Superior temporal gyrus (tissue), 1 donor: ENCODE data around the gene PPIP5K1.
A peak's percentile ranks its signal among the peaks of the same experiment; 100 is the strongest.
"Not testable (repeated sequence)": the region's sequence is repeated elsewhere in the genome, so short reads cannot be mapped to it uniquely, and the experiment has no call there.

ENCODE experiments used
- DNase-seq: peaks from one replicate; pipeline ENCODE4 v3.0.0-alpha.2; 2016; ENCODE audit errors: extremely low spot score

The PPIP5K1 gene

DNA sequence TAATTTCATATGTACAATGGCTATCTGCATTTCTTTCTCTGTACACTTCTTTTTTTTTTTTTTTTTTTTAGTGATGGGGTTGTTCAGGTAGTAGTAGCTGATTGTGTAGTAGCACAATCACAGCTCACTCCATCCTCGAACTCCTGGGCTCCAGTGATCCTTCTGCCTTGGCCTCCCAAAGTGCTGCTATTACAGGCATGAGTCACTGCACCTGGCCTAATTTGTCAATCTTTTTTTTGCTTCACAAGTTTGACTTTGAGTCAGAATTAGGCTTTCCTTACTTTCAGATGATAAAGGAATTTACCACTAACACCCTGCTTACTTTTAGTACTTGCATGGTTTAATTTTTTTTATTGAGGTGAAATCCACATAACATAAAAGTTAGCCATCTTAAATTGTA is 44.6 kb downstream of the PPIP5K1 start:
- DNase-seq, result no peak

DNA sequence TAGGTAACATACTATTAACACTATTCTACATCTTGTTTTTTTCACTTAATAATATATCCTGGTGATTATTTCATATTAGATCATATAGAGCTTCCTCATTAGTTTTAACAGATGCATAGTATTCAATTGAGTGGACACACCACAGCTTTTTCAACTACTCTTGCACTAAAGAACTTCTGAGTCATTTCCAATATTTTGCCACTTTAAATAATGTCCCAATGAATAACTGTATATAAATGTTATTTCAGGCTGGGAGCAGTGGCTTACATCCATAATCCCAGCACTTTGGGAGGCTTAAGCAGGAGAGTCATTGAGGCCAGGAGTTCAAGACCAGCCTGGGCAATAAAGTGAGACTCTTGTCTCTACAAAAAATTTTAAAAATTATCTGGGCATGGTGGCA is 45.7 kb downstream of the PPIP5K1 start:
- DNase-seq, result no peak

DNA sequence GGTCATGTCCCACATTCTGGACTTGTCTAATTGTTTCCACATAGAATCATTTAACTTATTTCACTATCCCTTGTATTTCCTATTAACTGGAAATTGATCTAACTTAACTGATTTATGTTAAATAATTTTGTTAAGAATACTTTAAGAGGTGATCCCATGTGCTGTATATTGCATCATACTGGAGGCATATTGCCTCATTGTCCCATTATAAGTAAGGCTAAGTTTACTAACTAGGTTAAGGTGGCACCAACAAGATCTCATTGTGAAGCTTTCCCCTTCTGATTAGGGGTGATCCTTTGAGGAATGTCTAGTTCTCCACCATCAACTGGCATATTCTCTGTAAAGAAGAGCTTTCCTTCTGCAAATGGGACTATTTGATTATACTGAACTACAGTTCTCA is 48.2 kb downstream of the PPIP5K1 start:
- DNase-seq, result no peak

DNA sequence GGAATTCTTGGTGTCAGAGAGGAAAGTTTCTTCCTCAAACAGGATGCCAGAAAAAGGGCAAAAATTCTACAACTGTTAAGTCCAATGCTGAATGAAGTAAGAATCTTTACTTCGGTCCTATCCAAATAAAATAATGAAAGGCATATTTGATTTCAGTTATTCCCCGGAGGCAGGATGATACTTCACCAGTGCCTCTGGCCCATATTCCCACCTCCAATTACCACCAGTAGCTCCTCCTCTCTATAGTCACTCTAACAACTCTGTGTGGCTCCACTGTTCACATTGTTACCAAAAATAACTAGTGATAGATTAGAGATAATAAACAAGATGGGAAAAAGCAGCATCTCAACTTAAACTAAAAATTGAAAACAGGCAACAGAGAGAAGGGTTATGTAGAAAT is 51.9 kb downstream of the PPIP5K1 start:
- DNase-seq, result no peak

DNA sequence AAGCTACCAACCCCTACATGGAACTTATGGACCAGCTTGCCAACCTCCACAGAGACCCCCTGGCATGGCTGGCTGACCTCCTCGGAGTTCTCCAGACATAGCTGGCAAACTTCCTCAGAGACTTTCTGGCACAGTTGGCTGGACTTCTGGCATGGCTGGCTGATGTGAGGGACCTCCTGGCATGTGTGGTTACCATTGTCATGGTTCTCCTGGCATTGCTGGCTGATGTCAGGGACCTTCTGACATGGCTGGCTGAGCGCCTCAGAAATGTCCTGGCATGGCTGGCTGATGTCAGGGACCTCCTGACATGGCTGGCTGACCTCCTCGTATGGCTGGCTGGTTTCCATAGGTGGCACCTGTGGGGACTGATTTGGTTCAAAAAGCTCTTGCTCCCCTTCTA is 55.1 kb downstream of the PPIP5K1 start:
- no peak for DNase-seq

DNA sequence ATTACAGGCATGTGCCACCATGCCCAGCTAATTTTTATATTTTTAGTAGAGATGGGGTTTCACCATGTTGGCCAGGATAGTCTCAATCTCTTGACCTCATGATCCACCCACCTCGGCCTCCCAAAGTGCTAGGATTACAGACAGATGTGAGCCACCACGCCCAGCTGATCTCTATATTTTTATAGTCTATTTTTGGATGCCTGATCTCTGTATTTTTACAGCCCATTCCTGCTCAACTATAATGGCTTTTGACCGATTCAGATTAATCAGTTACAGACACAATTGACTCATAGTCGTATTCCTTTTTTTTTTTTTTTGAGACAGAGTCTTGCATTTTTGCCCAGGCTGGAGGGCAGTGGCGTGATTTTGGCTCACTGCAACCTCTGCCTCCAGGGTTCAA is 57.2 kb downstream of the PPIP5K1 start:
- not testable (repeated sequence) for DNase-seq

DNA sequence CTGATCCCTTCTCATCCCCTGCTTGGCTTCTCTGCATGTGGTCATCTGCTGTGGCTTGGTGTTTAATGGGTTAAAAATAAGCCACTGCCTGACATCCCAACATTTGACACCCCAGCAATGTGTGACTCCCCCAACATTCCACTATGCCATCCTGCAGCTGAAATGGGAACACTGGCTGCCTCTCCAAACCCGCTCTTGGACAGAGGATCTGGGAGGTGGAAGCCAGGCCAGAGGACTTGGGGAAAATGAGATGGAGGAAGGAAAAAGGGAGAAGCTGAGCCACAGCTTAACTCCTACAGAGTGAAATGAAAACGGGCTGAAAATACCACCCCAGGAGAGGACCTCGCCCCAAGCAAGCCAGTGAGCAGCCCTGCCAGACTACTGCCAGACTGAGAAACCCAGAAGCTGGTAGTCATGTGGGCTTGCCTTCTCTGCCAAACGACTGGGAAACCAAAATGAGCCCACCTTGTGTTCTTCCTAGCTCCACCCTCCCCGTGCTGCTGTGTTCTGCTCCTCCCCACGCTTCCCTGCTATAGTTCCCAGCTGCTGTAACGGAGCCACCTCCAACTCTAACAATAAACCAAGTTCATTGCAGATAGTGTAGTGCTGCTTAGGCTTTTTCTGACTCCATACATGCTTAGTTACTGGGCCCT is 58.9 kb downstream of the PPIP5K1 start:
- DNase-seq, result no peak

DNA sequence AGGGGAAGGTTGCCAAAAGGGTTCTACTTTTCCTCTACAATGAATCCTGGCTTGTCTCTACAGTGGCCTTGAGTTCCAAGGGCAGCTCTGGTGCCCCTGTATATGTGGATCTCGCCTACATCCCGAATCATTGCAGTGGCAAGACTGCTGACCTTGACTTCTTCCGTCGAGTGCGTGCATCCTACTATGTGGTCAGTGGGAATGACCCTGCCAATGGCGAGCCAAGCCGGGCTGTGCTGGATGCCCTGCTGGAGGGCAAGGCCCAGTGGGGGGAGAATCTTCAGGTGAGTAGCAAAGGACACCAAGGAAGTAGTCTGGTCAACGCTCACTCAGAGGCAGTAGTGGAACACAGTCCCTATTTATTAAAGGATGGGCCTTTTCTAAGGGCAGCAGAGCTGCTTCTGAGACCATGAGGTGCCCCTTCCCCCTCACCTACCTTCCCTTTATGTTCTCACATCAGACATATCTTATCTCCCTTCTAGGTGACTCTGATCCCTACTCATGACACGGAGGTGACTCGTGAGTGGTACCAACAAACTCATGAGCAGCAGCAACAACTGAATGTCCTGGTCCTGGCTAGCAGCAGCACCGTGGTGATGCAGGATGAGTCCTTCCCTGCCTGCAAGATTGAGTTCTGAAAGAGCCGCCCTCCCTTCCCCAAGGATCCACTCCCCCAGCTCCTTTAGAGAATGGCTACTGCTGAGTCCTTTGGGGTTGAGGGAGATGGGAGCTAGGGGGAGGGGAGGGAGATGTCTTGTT is 60.2 kb downstream of the PPIP5K1 start:
- DNase-seq, result no peak

DNA sequence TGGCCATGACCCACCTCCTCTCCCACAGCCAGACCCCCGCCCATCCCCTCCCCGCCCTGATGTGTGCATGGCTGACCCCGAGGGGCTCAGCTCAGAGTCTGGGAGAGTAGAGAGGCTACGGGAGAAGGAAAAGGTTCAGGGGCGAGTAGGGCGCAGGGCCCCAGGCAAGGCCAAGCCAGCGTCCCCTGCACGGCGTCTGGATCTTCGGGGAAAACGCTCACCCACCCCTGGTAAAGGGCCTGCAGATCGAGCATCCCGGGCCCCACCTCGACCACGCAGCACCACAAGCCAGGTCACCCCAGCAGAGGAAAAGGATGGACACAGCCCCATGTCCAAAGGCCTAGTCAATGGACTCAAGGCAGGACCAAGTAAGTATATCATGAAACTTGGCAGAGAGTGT is 60.9 kb downstream of the PPIP5K1 start:
- no peak for DNase-seq

DNA sequence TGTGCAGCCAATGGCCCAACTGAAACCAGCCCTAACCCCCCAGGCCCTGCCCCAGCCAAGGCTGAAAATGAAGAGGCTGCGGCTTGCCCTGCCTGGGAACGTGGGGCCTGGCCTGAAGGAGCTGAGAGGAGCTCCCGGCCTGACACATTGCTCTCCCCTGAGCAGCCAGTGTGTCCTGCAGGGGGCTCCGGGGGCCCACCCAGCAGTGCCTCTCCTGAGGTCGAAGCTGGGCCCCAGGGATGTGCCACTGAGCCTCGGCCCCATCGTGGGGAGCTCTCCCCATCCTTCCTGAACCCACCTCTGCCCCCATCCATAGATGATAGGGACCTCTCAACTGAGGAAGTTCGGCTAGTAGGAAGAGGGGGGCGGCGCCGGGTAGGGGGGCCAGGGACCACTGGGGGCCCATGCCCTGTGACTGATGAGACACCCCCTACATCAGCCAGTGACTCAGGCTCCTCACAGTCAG is 61.4 kb downstream of the PPIP5K1 start:
- no peak for DNase-seq

DNA sequence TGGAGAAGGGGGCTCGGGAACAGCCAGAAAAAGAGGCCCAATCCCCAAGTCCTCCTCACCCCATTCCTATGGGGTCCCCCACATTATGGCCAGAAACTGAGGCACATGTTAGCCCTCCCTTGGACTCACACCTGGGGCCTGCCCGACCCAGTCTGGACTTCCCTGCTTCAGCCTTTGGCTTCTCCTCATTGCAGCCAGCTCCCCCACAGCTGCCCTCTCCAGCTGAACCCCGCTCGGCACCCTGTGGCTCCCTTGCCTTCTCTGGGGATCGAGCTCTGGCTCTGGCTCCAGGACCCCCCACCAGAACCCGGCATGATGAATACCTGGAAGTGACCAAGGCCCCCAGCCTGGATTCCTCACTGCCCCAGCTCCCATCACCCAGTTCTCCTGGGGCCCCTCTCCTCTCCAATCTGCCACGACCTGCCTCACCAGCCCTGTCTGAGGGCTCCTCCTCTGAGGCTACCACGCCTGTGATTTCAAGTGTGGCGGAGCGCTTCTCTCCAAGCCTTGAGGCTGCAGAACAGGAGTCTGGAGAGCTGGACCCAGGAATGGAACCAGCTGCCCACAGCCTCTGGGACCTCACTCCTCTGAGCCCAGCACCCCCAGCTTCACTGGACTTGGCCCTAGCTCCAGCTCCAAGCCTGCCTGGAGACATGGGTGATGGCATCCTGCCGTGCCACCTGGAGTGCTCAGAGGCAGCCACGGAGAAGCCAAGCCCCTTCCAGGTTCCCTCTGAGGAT is 62.0 kb downstream of the PPIP5K1 start:
- no peak for DNase-seq

DNA sequence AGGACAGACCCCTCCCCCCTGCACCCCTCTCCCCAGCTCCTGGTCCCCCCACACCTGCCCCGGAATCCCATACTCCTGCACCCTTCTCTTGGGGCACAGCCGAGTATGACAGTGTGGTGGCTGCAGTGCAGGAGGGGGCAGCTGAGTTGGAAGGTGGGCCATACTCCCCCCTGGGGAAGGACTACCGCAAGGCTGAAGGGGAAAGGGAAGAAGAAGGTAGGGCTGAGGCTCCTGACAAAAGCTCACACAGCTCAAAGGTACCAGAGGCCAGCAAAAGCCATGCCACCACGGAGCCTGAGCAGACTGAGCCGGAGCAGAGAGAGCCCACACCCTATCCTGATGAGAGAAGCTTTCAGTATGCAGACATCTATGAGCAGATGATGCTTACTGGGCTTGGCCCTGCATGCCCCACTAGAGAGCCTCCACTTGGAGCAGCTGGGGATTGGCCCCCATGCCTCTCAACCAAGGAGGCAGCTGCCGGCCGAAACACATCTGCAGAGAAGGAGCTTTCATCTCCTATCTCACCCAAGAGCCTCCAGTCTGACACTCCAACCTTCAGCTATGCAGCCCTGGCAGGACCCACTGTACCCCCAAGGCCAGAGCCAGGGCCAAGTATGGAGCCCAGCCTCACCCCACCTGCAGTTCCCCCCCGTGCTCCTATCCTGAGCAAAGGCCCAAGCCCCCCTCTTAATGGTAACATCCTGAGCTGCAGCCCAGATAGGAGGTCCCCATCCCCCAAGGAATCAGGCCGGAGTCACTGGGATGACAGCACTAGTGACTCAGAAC is 62.8 kb downstream of the PPIP5K1 start:
- no peak for DNase-seq

DNA sequence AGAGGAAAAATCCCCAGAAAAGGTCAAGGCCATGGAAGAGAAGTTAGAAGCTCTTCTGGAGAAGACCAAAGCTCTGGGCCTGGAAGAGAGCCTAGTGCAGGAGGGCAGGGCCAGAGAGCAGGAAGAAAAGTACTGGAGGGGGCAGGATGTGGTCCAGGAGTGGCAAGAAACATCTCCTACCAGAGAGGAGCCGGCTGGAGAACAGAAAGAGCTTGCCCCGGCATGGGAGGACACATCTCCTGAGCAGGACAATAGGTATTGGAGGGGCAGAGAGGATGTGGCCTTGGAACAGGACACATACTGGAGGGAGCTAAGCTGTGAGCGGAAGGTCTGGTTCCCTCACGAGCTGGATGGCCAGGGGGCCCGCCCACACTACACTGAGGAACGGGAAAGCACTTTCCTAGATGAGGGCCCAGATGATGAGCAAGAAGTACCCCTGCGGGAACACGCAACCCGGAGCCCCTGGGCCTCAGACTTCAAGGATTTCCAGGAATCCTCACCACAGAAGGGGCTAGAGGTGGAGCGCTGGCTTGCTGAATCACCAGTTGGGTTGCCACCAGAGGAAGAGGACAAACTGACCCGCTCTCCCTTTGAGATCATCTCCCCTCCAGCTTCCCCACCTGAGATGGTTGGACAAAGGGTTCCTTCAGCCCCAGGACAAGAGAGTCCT is 63.6 kb downstream of the PPIP5K1 start:
- DNase-seq, result no peak

DNA sequence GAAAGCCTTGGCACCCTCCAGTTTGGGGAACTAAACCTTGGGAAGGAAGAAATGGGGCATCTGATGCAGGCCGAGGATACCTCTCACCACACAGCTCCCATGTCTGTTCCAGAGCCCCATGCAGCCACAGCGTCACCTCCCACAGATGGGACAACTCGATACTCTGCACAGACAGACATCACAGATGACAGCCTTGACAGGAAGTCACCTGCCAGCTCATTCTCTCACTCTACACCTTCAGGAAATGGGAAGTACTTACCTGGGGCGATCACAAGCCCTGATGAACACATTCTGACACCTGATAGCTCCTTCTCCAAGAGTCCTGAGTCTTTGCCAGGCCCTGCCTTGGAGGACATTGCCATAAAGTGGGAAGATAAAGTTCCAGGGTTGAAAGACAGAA is 64.9 kb downstream of the PPIP5K1 start:
- DNase-seq, result no peak

DNA sequence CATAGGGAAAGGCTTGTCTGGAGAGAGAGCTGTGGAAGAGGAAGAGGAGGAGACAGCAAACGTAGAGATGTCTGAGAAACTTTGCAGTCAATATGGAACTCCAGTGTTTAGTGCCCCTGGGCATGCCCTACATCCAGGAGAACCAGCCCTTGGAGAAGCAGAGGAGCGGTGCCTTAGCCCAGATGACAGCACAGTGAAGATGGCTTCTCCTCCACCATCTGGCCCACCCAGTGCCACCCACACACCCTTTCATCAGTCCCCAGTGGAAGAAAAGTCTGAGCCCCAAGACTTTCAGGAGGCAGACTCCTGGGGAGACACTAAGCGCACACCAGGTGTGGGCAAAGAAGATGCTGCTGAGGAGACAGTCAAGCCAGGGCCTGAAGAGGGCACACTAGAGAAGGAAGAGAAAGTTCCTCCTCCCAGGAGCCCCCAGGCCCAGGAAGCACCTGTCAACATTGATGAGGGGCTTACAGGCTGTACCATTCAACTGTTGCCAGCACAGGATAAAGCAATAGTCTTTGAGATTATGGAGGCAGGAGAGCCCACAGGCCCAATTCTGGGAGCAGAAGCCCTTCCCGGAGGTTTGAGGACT is 65.7 kb downstream of the PPIP5K1 start:
- DNase-seq, result no peak

DNA sequence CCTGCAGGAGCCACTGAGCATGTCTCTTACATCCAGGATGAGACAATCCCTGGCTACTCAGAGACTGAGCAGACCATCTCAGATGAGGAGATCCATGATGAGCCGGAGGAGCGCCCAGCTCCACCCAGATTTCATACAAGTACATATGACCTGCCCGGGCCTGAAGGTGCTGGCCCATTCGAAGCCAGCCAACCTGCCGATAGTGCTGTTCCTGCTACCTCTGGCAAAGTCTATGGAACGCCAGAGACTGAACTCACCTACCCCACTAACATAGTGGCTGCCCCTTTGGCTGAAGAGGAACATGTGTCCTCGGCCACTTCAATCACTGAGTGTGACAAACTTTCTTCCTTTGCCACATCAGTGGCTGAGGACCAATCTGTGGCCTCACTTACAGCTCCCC is 66.4 kb downstream of the PPIP5K1 start:
- DNase-seq, result no peak

DNA sequence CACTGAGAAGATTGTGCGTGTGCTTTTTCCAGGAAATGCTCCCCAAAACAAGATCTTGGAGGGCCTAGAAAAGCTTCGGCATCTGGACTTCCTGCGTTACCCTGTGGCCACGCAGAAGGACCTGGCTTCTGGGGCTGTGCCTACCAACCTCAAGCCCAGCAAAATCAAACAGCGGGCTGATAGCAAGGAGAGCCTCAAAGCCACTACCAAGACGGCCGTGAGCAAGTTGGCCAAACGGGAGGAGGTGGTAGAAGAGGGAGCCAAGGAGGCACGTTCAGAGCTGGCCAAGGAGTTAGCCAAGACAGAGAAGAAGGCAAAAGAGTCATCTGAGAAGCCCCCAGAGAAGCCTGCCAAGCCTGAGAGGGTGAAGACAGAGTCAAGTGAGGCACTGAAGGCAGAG is 67.8 kb downstream of the PPIP5K1 start:
- DNase-seq, result no peak

DNA sequence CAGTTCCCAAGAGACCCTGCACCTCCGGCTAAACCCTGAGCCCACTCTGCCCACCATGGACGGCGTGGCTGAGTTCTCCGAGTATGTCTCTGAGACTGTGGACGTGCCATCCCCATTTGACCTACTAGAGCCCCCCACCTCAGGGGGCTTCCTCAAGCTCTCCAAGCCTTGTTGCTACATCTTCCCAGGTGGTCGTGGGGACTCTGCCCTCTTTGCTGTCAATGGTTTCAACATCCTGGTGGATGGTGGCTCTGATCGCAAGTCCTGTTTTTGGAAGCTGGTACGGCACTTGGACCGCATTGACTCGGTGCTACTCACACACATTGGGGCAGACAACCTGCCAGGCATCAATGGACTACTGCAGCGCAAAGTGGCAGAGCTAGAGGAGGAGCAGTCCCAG is 68.6 kb downstream of the PPIP5K1 start:
- no peak for DNase-seq

DNA sequence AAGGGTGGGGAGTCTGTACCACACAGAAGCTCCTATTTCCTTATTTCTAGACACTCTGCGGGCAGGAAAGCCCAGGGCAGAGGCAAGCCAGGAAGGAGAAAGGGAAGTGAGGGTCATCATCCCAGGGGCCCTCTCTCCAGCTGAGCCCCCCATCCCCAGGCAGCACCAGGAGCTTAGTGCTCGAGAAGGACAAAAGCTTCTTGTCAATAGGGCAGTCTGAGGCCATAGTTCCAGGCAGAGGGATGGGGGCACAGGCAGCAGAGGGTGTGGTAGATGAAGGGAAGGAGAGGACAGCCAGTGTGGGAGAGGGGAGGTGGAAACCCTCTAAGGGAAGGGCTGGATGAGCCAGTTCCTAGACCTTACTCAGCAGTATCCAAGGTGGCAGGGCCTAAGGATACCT is 69.9 kb downstream of the PPIP5K1 start:
- no peak for DNase-seq

DNA sequence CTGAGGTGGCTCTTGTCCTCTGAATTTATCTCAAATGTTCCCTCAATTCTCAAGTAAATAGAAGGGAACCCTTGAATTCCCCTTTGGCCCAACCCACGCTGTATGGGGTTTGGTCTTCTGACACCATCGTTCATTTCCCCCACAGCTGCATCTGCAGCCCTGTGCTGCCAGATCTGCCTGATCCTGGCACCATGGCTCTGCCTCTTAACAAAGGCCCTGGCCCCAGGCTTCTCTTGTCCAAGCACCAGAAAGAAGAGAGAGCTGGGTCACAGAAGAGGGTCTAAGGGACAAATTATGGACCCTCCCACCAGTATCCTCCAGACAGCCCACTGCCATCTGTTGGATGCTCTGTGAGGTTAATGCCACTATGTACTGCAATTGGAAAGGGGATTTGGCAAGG is 70.8 kb downstream of the PPIP5K1 start:
- peak; percentile 82 for DNase-seq

DNA sequence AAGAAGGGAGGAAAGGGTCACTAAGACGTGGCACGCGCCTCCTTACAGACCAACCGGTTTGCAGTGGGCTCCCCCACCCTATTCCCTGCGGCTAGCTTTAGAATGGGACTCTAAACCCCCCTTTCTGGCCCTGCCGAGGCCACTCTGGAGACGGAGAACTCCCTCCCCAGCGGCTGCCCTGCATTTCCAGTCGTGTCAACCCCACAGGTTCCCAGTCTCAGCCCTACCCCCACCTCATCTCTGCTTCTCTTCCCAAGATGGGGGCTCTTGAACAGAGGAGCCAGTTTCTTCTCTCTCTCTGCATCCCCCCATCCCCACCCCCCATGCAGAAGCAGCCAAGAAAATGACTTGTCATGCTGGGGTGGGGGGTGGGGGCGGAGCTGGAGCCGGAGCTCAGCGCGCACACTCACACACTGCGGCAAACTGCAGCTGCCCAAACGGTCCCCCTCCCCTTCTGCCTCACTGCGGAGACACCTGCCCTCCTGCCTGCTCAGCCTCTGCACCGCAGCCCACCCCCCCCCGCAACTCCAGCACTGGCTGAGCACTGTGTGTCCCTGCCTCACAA is 71.7 kb downstream of the PPIP5K1 start:
- DNase-seq, result peak; percentile 83
